GM18909 (cell line): Measurements from ENCODE around the gene SPAG7.

Experiments
- ATAC-seq: cut with Tn5 transposase; IDR thresholded peaks from one replicate; pipeline ENCODE4 v1.9.1; 2021; ENCODE audit warnings: mild to moderate bottlenecking; ENCODE audit not compliant: unreplicated experiment, poor library complexity

SPAG7 gene

GRCh38 chr17:4951486-4951885 is 16.1 kb downstream of the SPAG7 start:
- ATAC-seq: no peak

DNA sequence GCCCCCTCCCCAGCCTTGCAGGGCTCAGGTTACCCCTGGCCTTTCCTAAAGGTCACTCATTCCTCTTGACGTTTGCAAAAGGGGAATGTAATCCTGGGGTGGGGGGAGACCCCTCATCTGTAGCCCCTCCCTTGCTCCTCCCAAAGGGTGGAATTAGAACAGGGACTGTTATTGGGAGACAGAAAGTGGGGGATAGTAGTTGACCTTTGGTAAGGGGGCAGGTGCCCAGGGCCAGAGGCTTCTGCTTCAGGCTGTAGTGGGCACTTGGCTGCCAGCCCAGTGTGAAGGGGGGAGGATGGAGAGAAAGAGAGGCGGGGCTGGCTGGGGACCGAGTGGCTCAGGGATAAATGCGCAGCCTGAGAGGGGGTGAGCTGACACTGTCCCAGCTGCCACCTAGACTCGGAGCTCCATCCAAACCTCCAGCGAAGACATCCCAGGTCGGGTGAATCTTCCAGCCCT is 16.8 kb downstream of the SPAG7 start, which contains the start of gene ENO3:
Gene ENO3, plus strand, starts transcription at position 374 of the 459 bp plus-strand sequence. CDS start 711 bp downstream, outside the sequence.
- ATAC-seq: no peak

- ATAC-seq: peak; percentile 7
These were observed 17.4 kb downstream of the SPAG7 start for GRCh38 chr17:4950075-4950745.

DNA sequence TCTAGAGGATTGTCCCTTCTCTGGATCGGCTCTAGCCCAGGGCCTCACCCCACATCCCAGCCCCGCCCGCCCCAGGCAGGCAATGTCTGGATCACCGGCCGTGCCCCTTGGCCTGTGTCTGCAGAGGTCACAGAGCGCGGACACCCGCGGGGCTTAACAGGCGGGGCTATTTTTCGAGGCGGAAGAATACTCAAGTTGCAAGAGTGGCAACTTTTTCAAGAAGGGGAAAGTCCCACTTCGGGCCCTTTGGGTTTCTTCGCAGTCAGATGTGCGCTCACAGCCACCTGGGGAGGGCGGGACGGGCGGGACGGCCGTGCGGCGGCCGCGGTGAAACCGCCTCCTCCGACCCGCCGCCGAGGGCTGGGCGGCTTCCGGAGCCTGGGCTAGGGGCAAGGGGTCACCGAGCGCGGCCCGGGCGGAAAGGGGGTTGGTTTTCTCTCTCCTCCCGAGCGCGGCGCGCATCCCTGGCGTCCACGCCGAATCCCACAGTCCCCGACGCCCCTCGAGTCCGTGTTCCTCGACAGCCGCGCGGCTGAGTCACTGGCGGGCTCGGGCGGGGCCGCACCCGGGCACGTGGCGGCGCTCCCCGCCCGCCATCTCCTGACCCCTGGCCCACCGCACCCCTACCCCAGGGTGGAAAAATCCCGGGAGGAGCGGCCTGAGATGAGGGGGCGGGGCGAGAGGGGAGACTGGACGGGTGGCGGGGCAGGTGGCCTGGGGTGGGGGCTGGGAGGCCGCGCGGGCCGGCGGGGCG is 18.1 kb downstream of the SPAG7 start:
- peak; percentile 39 for ATAC-seq

DNA sequence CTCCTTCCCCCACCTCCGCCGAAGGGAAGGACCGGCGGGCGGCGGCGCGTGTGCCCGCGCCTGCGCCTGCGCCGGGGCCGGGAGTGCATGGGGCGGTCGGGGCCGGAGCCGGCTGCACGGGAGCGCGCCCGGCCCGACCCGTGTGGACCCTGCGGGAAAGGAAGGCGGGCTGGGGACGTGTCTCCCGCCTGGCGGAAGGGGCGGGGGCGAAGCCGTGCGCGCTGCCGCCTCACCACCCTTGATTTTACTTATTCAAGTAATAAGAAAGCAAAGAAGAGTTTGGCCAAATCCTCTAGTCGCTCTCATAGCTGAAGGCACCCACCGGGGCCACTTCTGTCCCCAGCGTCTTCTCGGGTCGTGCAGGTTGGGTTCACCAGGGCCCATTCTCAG is 18.7 kb downstream of the SPAG7 start:
- peak; percentile 37 for ATAC-seq

DNA sequence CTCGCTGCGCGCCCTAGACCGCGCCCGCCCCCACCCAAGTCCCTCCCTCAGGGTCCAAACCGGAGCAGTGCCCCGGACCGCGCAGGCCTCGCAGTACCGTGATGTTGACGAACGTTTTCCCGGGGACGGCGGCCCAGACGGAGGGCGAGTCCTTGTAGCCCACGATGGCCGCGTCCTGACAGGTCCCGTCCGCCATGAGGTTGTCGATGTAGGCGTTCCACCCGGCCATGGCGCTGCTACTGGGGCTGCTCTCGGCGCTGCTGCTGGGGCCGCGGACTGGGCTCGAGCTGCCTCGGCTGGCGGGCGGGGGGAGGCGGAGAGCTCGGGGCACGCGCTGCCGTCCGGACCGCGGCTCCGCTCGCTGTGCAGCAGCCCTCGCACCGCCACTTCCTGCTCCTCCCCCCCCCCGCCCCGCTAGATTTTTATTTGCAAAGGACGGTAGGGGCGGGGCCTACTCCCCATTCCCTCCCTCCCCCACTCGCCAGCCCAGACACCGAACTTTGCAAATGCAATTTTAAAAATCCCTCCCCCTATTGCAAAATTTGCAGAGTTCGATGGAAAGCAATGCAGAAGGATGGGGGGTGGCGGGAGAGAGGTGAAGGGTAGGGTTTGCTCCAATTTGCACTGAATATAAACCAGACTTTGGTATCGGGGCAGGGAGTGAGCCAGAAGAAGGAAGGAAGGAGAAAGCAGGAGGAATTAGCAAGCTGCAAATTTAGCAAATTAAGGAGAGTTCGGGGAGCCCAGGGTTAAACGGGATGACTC is 19.3 kb downstream of the SPAG7 start, which contains the start of gene PFN1:
Gene PFN1, minus strand, starts transcription at position 365 of the 765 bp plus-strand sequence. Its CDS starts 136 bp downstream, at position 229.
- ATAC-seq: peak; percentile 23

DNA sequence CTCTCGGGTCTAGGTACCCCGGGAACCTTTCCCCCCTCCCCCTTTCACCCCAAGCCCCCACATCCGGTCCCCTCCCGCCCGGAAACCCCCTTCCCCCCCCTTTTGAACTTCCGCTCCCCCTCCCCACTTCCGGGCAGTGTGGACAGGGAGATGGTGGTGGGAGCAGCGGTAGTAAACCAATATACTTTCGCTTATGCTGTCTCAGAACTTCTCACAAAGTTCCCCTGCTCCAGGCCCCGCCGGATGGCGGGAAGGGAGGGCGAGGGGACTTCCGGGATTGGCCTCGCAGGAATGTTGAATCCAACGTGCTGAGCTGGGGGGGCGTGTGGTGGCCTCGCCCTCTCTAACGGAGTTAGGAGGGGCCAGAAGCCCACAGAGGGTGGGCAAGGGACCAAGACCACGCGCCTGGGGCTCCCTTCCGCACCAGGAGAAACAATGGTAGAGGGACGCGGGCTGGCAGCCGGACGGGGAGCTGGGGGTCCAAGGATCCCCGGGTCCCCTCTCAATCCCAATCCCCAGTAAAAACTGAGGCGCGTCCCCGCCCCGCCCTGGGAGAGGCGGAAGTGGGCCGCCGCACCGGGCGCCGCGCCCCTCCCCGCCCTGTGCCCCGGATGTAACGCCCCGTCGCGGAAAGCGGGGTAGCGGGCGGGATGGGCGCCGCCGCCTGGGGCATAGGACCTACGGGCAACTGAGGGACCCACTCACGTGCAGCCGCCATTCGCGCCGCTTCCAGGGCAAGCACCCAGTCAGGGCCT is 20.0 kb downstream of the SPAG7 start:
- ATAC-seq: peak; percentile 17

- no peak for ATAC-seq
These were observed 20.6 kb downstream of the SPAG7 start for GRCh38 chr17:4947010-4947410.

- no peak for ATAC-seq
These were observed 21.2 kb downstream of the SPAG7 start for GRCh38 chr17:4946312-4946976.

- no peak for ATAC-seq
These were observed 21.7 kb downstream of the SPAG7 start for GRCh38 chr17:4945944-4946280.

GRCh38 chr17:4945176-4945943 is 22.3 kb downstream of the SPAG7 start:
- ATAC-seq: no peak

GRCh38 chr17:4944554-4945175 is 23.0 kb downstream of the SPAG7 start:
- no peak for ATAC-seq

- no peak for ATAC-seq
These were observed 23.5 kb downstream of the SPAG7 start for GRCh38 chr17:4944163-4944553.

GRCh38 chr17:4942760-4943508 is 24.7 kb downstream of the SPAG7 start:
- ATAC-seq: no peak

- ATAC-seq: no peak
These were observed 26.4 kb downstream of the SPAG7 start for GRCh38 chr17:4941319-4941610.

- ATAC-seq: no peak
These were observed 26.9 kb downstream of the SPAG7 start for GRCh38 chr17:4940555-4941318.

GRCh38 chr17:4939796-4940554 is 27.6 kb downstream of the SPAG7 start, which contains the start of the genes RNF167 and SLC25A11:
RNF167 (plus strand) TSS chr17:4940268; CDS start chr17:4940910, 642 bp downstream.
SLC25A11 (minus strand) TSS chr17:4940046; CDS start chr17:4939910, 136 bp downstream.
- ATAC-seq: peak; percentile 80
